Activated T-helper 1 cell treated with anti-CD3 and anti-CD28 coated beads, Interleukin-2, amount 50 U/mL, for 16 hours (primary cell): ENCODE measurements around the gene IL9R.
"Not testable (repeated sequence)": the region's sequence is repeated elsewhere in the genome, so short reads cannot be mapped to it uniquely, and the experiment has no call there.

Experiments
- DNase-seq, 2 donors: peaks; one replicate each; pipeline ENCODE4 v3.0.0-alpha.2; 2020; ENCODE audit warnings: low read depth in 1 of 2, low spot score in 1 of 2

Gene IL9R

DNA sequence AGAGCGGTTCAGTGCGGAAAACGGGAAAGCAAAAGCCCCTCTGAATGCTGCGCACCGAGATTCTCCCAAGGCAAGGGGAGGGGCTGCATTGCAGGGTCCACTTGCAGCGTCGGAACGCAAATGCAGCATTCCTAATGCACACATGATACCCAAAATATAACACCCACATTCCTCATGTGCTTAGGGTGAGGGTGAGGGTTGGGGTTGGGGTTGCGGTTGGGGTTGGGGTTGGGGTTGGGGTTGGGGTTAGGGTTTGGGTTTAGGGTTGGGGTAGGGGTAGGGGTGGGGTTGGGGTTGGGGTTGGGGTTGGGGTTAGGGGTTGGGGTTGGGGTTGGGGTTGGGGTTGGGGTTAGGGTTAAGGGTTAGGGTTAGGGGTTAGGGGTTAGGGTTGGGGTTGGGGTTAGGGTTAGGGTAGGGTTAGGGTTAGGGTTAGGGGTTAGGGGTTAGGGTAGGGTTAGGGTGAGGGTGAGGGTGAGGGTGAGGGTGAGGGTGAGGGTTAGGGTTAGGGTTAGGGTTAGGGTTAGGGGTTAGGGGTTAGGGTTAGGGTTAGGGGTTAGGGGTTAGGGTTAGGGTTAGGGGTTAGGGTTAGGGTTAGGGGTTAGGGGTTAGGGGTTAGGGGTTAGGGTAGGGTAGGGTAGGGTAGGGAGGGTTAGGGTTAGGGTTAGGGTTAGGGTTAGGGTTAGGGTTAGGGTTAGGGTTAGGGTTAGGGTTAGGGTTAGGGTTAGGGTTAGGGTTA, 32.4 kb downstream of the IL9R start:
- not testable (repeated sequence) for DNase-seq

DNA sequence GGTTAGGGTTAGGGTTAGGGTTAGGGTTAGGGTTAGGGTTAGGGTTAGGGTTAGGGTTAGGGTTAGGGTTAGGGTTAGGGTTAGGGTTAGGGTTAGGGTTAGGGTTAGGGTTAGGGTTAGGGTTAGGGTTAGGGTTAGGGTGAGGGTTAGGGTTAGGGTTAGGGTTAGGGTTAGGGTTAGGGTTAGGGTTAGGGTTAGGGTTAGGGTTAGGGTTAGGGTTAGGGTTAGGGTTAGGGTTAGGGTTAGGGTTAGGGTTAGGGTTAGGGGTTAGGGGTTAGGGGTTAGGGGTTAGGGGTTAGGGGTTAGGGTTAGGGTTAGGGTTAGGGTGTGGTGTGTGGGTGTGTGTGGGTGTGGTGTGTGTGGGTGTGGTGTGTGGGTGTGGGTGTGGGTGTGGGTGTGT, 33.0 kb downstream of the IL9R start:
- not testable (repeated sequence) for DNase-seq
